DND-41 (cell line): Measurements from ENCODE around the gene NEUROD4.

Source experiments
- ATAC-seq: fragments of 200-7000 bp; cut with Tn5 transposase; 3 replicates; pipeline ENCODE4 v1.9.1; 2021; ENCODE audit warnings: low read depth; ENCODE audit not compliant: insufficient read depth
- DNase-seq: peaks from one replicate; pipeline ENCODE4 v3.0.0-alpha.2; 2020
- H2AFZ ChIP-seq: 2 replicates; pipeline ENCODE4 v1.6.0; 2012; ENCODE audit warnings: low read depth, low read length
- H3K27ac ChIP-seq: 2 replicates; pipeline ENCODE4 v1.5.1; 2012; ENCODE audit warnings: low read length, inconsistent platforms
- H3K27me3 ChIP-seq: fragments of 200-600 bp; sonication (generic); 2 replicates; pipeline ENCODE4 v1.6.0; 2012; ENCODE audit warnings: low read length, mild to moderate bottlenecking, inconsistent platforms; ENCODE audit not compliant: insufficient read depth, poor library complexity
- H3K36me3 ChIP-seq: 2 replicates; pipeline ENCODE4 v1.5.1; 2012; ENCODE audit warnings: low read length, inconsistent platforms; ENCODE audit not compliant: insufficient read depth
- H3K4me1 ChIP-seq: 2 replicates; pipeline ENCODE4 v1.5.1; 2012; ENCODE audit warnings: mild to moderate bottlenecking, low read length; ENCODE audit not compliant: insufficient read depth
- H3K4me2 ChIP-seq: 2 replicates; pipeline ENCODE4 v1.6.0; 2012; ENCODE audit warnings: mild to moderate bottlenecking, moderate library complexity, low read length, inconsistent platforms; ENCODE audit not compliant: insufficient read depth
- H3K4me3 ChIP-seq, 2 experiments: fragments of 200-600 bp in 1 of 2; shearing (Covaris generic) in 1 of 2; 2 replicates each; pipeline ENCODE4 v1.5.1; 2012 to 2016; ENCODE audit warnings: inconsistent platforms in 2 of 2, low read length in 2 of 2, mild to moderate bottlenecking in 2 of 2, low read depth in 1 of 2, moderate library complexity in 1 of 2
- H3K79me2 ChIP-seq: 2 replicates; pipeline ENCODE4 v1.6.0; 2012; ENCODE audit warnings: low read length, inconsistent platforms; ENCODE audit not compliant: insufficient read depth
- H3K9ac ChIP-seq: 2 replicates; pipeline ENCODE4 v1.6.0; 2012; ENCODE audit warnings: low read depth, mild to moderate bottlenecking, inconsistent platforms, low read length, moderate library complexity
- H3K9me3 ChIP-seq: 2 replicates; pipeline ENCODE4 v1.5.1; 2012; ENCODE audit warnings: low read length, moderate library complexity, mild to moderate bottlenecking, inconsistent platforms; ENCODE audit not compliant: insufficient read depth, severe bottlenecking
- H4K20me1 ChIP-seq: 2 replicates; pipeline ENCODE4 v1.6.0; 2012; ENCODE audit warnings: low read length; ENCODE audit not compliant: insufficient read depth
- CTCF ChIP-seq: IDR thresholded peaks from 2 replicates; pipeline ENCODE4 v1.5.1; 2012; ENCODE audit warnings: borderline replicate concordance, low read length, moderate library complexity, mild to moderate bottlenecking; ENCODE audit not compliant: poor library complexity, severe bottlenecking; ENCODE audit errors: extremely low read depth
- EZH2 ChIP-seq: IDR thresholded peaks from 3 replicates; pipeline ENCODE4 v1.6.1; 2012; ENCODE audit warnings: borderline replicate concordance, low read depth, mild to moderate bottlenecking, moderate library complexity, low read length, inconsistent platforms; ENCODE audit not compliant: severe bottlenecking

Gene NEUROD4

GRCh38 chr12:54997929-54998522 lies 21.7 kb upstream of the NEUROD4 start:
- no peak for TF ChIP-seq CTCF
- no peak for TF ChIP-seq EZH2
- Histone ChIP-seq H2AFZ (no peak overlapping the region), H3K4me2 (no peak overlapping the region), H3K4me1 (no peaks in the 10 kb centered on the region; the same call in 1 of the 2 replicates), H3K27me3 (no peaks in the 10 kb centered on the region), H3K36me3 (no peaks in the 10 kb centered on the region), H3K9ac (no peak overlapping the region), H4K20me1 (no peaks in the 10 kb centered on the region), H3K27ac (no peak overlapping the region), H3K4me3 (no peak overlapping the region), H3K9me3 (no peaks in the 10 kb centered on the region), H3K79me2 (no peaks in the 10 kb centered on the region)
- no peak for ATAC-seq
- DNase-seq = no peak

GRCh38 chr12:54998958-54999510 lies 20.7 kb upstream of the NEUROD4 start:
- no peak for TF ChIP-seq CTCF
- no peak for TF ChIP-seq EZH2
- Histone ChIP-seq H3K4me2 (no peak overlapping the region), H3K79me2 (no peaks in the 10 kb centered on the region), H3K4me3 (no peak overlapping the region), H2AFZ (no peak overlapping the region), H4K20me1 (no peaks in the 10 kb centered on the region), H3K9me3 (no peaks in the 10 kb centered on the region), H3K9ac (no peak overlapping the region), H3K27ac (no peak overlapping the region), H3K27me3 (no peaks in the 10 kb centered on the region), H3K36me3 (no peaks in the 10 kb centered on the region), H3K4me1 (no peaks in the 10 kb centered on the region)
- DNase-seq (no peak), ATAC-seq (no peak)

- no peak overlapping the region for H3K27ac ChIP-seq
- ATAC-seq (no peak), DNase-seq (no peak)
- H4K20me1 ChIP-seq = no peaks in the 10 kb centered on the region
- H3K36me3 ChIP-seq = no peaks in the 10 kb centered on the region
- H3K9me3 ChIP-seq = no peaks in the 10 kb centered on the region
- no peak overlapping the region for H3K4me3 ChIP-seq
- H3K79me2 ChIP-seq = no peaks in the 10 kb centered on the region
- H3K4me2 ChIP-seq = no peak overlapping the region
- TF ChIP-seq EZH2 = no peak
- no peak for TF ChIP-seq CTCF
- H3K9ac ChIP-seq = no peak overlapping the region
- H3K27me3 ChIP-seq = no peaks in the 10 kb centered on the region
- no peak overlapping the region for H2AFZ ChIP-seq
- H3K4me1 ChIP-seq = no peaks in the 10 kb centered on the region
Observed at GRCh38 chr12:55001198-55001868, 18.4 kb upstream of the NEUROD4 start.
